ENCODE measurements around the gene PFDN5.

DNA sequence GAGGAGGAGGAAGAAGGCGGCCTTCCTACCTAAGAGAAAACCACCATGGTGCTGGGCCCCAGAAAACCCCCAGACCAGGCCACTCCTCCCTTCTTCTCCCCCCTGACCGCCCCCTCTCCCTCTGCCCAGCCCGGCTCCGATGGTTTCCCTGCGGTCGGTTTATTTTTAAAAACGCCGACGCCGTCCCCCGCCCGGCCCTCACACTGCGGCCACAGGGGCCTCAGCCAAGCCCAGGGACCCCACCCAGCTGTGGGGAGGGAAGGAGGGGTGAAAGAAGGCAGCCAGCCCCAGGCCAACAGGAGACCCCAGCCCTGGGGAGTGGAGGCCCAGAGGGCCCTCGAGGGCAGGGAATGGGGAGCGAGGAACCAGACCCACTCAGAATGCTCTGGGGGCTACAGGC is 37.4 kb downstream of the PFDN5 start:
- TF ChIP-seq JUND (IDR thresholded peaks at IDR 0.05) = no peak
- TF ChIP-seq, protein P1, sequence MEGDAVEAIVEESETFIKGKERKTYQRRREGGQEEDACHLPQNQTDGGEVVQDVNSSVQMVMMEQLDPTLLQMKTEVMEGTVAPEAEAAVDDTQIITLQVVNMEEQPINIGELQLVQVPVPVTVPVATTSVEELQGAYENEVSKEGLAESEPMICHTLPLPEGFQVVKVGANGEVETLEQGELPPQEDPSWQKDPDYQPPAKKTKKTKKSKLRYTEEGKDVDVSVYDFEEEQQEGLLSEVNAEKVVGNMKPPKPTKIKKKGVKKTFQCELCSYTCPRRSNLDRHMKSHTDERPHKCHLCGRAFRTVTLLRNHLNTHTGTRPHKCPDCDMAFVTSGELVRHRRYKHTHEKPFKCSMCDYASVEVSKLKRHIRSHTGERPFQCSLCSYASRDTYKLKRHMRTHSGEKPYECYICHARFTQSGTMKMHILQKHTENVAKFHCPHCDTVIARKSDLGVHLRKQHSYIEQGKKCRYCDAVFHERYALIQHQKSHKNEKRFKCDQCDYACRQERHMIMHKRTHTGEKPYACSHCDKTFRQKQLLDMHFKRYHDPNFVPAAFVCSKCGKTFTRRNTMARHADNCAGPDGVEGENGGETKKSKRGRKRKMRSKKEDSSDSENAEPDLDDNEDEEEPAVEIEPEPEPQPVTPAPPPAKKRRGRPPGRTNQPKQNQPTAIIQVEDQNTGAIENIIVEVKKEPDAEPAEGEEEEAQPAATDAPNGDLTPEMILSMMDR (IDR thresholded peaks at IDR 0.05; ENCODE audit: low read depth, low read length, missing input control) = no peak

Data from liver (tissue), 3 donors.